Testis (tissue), 3 donors: ENCODE measurements around the gene LRRC47. TPM values are rescaled to one million over a fixed set of nuclear protein-coding genes. Genes with fewer than 3 reads are reported as not detected.

Source experiments
- DNase-seq: peaks from one replicate; pipeline ENCODE4 v3.0.0-alpha.2; 2019
- H3K27ac ChIP-seq, 2 donors: fragments of 200-600 bp; sonication (generic); one replicate each; pipeline ENCODE4 v1.5.1; 2019
- H3K27me3 ChIP-seq: fragments of 200-600 bp; sonication (generic); one replicate; pipeline ENCODE4 v1.5.1; 2019
- H3K36me3 ChIP-seq: fragments of 200-600 bp; sonication (generic); one replicate; pipeline ENCODE4 v1.5.1; 2017; ENCODE audit warnings: low read depth; ENCODE audit errors: missing control alignments
- H3K4me1 ChIP-seq: fragments of 200-600 bp; sonication (generic); one replicate; pipeline ENCODE4 v1.5.1; 2019
- H3K4me3 ChIP-seq, 2 donors: fragments of 200-600 bp; sonication (generic); one replicate each; pipeline ENCODE4 v1.5.1; 2017 to 2019
- H3K9me3 ChIP-seq: fragments of 200-600 bp; sonication (generic); one replicate; pipeline ENCODE4 v1.5.1; 2017
- CTCF ChIP-seq, 3 experiments: fragments of 450-650 bp in 2 of 3; fragments of 200-600 bp in 1 of 3; sonication (generic) in 1 of 3; IDR thresholded peaks; one replicate each; pipeline ENCODE4 v1.5.1; 2016 to 2019; ENCODE audit warnings: antibody characterized with exemption in 3 of 3, mild to moderate bottlenecking in 2 of 3, moderate library complexity in 1 of 3
- POLR2A ChIP-seq: fragments of 450-650 bp; IDR thresholded peaks from one replicate; pipeline ENCODE4 v1.6.1; 2017; ENCODE audit warnings: antibody characterized with exemption, mild to moderate bottlenecking, moderate library complexity
- WGBS, 2 donors: methylation state at CpG; one replicate each; pipeline ENCODE4 v1.1.5; 2018; 5-methylcytosine and 5-hydroxymethylcytosine counted together
- intact Hi-C: fragments of 100-400 bp; cut with DNase I; formaldehyde crosslinking; loops from one replicate; pipeline ENCODE4 v1.15.1; 2023; ENCODE audit warnings: low total_unique reads
- polyA plus RNA-seq: library from polyadenylated mRNA; stranded (reverse); fragments of 350-450 nt; fragmentation: Illumina TruSeq; extraction: RNeasy Lipid Tissue Mini Kit (QIAGEN cat#74804); gene quantifications from one replicate; pipeline ENCODE4 v1.2.3, GENCODE V29; 2014; ENCODE audit warnings: low read depth, low replicate concordance; ENCODE audit not compliant: insufficient read depth
- total RNA-seq, 2 donors: library from RNA; depleted of rRNA; stranded (reverse); fragments of >200 nt; gene quantifications; one replicate each; pipeline ENCODE4 v1.2.3, GENCODE V29; 2016

LRRC47 gene
- total and polyA plus RNA-seq, 3 donors from 2014 or later, result 27.6 to 46.6 (median 45.9) TPM

GRCh38 chr1:3738943-3739342, 57.4 kb downstream of the LRRC47 start:
- H3K27me3 ChIP-seq, result no peaks in the 10 kb centered on the region
- H3K4me3 ChIP-seq, result no peak overlapping the region
- DNase-seq, result no peak
- 90 to 97% methylated on average over 12 of the region's 12 CpGs for WGBS, 2 donors
- peaks cover 11% of the 10 kb centered on the region for H3K4me1 ChIP-seq
- no peaks in the 10 kb centered on the region for H3K36me3 ChIP-seq
- intact Hi-C loops, result no loop called here
- TF ChIP-seq POLR2A (no peak), CTCF (IDR thresholded peaks at IDR 0.05) (no peak)
- no peak overlapping the region for H3K27ac ChIP-seq
- H3K9me3 ChIP-seq, result no peaks in the 10 kb centered on the region

GRCh38 chr1:3736708-3737107, 59.6 kb downstream of the LRRC47 start:
- H3K27me3 ChIP-seq, result no peaks in the 10 kb centered on the region
- no peak overlapping the region for H3K4me3 ChIP-seq
- peaks cover 7% of the 10 kb centered on the region for H3K4me1 ChIP-seq
- no peak overlapping the region for H3K27ac ChIP-seq
- 92% methylated on average over 14 of the region's 14 CpGs for WGBS, 2 donors
- no peak for DNase-seq
- H3K9me3 ChIP-seq, result no peaks in the 10 kb centered on the region
- H3K36me3 ChIP-seq, result no peaks in the 10 kb centered on the region
- no peak for TF ChIP-seq CTCF (IDR thresholded peaks at IDR 0.05)
- TF ChIP-seq POLR2A, result no peak
- intact Hi-C loops, result no loop called here

- no peak for DNase-seq
- no peaks in the 10 kb centered on the region for H3K36me3 ChIP-seq
- H3K27me3 ChIP-seq, result no peaks in the 10 kb centered on the region
- intact Hi-C loops, result no loop called here
- H3K27ac ChIP-seq, result no peak overlapping the region
- peaks cover 4% of the 10 kb centered on the region for H3K4me1 ChIP-seq
- no peak for TF ChIP-seq CTCF (IDR thresholded peaks at IDR 0.05)
- no peak for TF ChIP-seq POLR2A
- H3K4me3 ChIP-seq, result no peak overlapping the region
- no peaks in the 10 kb centered on the region for H3K9me3 ChIP-seq
- 91 to 93% methylated on average over 10 to 13 of the region's 13 CpGs for WGBS, 2 donors
Measured at GRCh38 chr1:3736131-3736561, 60.2 kb downstream of the LRRC47 start.

GRCh38 chr1:3735688-3736087, 60.6 kb downstream of the LRRC47 start:
- H3K4me1 ChIP-seq, result peaks cover 4% of the 10 kb centered on the region
- H3K27ac ChIP-seq, result no peak overlapping the region
- no peaks in the 10 kb centered on the region for H3K27me3 ChIP-seq
- H3K4me3 ChIP-seq, result no peak overlapping the region
- no peak for TF ChIP-seq CTCF (IDR thresholded peaks at IDR 0.05)
- TF ChIP-seq POLR2A, result no peak
- no peaks in the 10 kb centered on the region for H3K9me3 ChIP-seq
- 73 to 77% methylated on average over 12 to 13 of the region's 13 CpGs for WGBS, 2 donors
- H3K36me3 ChIP-seq, result no peaks in the 10 kb centered on the region
- intact Hi-C loops, result no loop called here
- no peak for DNase-seq

GRCh38 chr1:3735027-3735681, 61.1 kb downstream of the LRRC47 start:
- Histone ChIP-seq H3K27me3 (no peaks in the 10 kb centered on the region), H3K36me3 (no peaks in the 10 kb centered on the region), H3K4me1 (no peaks in the 10 kb centered on the region), H3K4me3 (no peak overlapping the region), H3K9me3 (no peaks in the 10 kb centered on the region), H3K27ac (no peak overlapping the region)
- TF ChIP-seq CTCF (IDR thresholded peaks at IDR 0.05) (no peak), POLR2A (no peak)
- intact Hi-C loops, result no loop called here
- WGBS, 2 donors, result 84 to 86% methylated on average over 8 to 12 of the region's 12 CpGs
- DNase-seq, result no peak
